Left ventricle myocardium inferior (tissue), 1 donor: ENCODE measurements around the gene BPGM. TPM values are rescaled to one million over a fixed set of nuclear protein-coding genes. Genes with fewer than 3 reads are reported as not detected.

Source experiments
- DNase-seq: peaks from one replicate; pipeline ENCODE4 v3.0.0-alpha.2; 2020
- H3K27ac ChIP-seq: fragments of 200-600 bp; replicated peaks from 2 replicates; pipeline ENCODE4 v1.8.0; 2021
- H3K27me3 ChIP-seq: fragments of 200-600 bp; 2 replicates; pipeline ENCODE4 v1.8.0; 2021; ENCODE audit warnings: low read depth
- H3K36me3 ChIP-seq: fragments of 200-600 bp; 2 replicates; pipeline ENCODE4 v1.8.0; 2021
- H3K4me1 ChIP-seq: fragments of 200-600 bp; 2 replicates; pipeline ENCODE4 v1.8.0; 2021
- H3K4me3 ChIP-seq: fragments of 200-600 bp; 2 replicates; pipeline ENCODE4 v1.8.0; 2021; ENCODE audit warnings: mild to moderate bottlenecking, moderate library complexity
- H3K9me3 ChIP-seq: fragments of 200-600 bp; replicated peaks from 2 replicates; pipeline ENCODE4 v1.8.0; 2021
- CTCF ChIP-seq: fragments of 200-600 bp; IDR thresholded peaks from 2 replicates; pipeline ENCODE4 v1.8.0; 2021; ENCODE audit warnings: antibody characterized with exemption, mild to moderate bottlenecking, borderline replicate concordance
- intact Hi-C: fragments of 100-400 bp; cut with micrococcal nuclease; formaldehyde crosslinking; loops from one replicate; pipeline ENCODE4 v1.11.0; 2022
- total RNA-seq: library from RNA; stranded (reverse); fragmentation: NEBNext Ultra II Directional; extraction: Animal tissue kit (Norgen Biotek cat#: 25700); gene quantifications from one replicate; pipeline ENCODE4 v1.2.1, GENCODE V29; 2021
- donor health status: DM: no; HTN: yes; CAD: no; lungs with severe emphysema.

The BPGM gene
- total RNA-seq, 1 donor from 2014 or later, result 13.9 TPM

- peaks cover 25% of the 10 kb centered on the region for H3K27me3 ChIP-seq
- no peak for TF ChIP-seq CTCF
- H3K36me3 ChIP-seq, result no peaks in the 10 kb centered on the region
- H3K4me1 ChIP-seq, result peaks cover 6% of the 10 kb centered on the region
- intact Hi-C loops, result no loop called here
- H3K9me3 ChIP-seq, result no peaks in the 10 kb centered on the region
- no peak overlapping the region for H3K4me3 ChIP-seq
- H3K27ac ChIP-seq, result no peak overlapping the region
- DNase-seq, result no peak
These were observed 26.9 kb upstream of the BPGM start for GRCh38 chr7:134619627-134620331.

GRCh38 chr7:134622303-134622995 lies 24.2 kb upstream of the BPGM start:
- DNase-seq, result no peak
- H3K36me3 ChIP-seq, result no peaks in the 10 kb centered on the region
- peaks cover 6% of the 10 kb centered on the region for H3K4me1 ChIP-seq
- H3K4me3 ChIP-seq, result no peak overlapping the region
- intact Hi-C loops, result no loop called here
- peaks cover 40% of the 10 kb centered on the region for H3K27me3 ChIP-seq
- no peaks in the 10 kb centered on the region for H3K9me3 ChIP-seq
- no peak for TF ChIP-seq CTCF
- no peak overlapping the region for H3K27ac ChIP-seq

GRCh38 chr7:134623193-134623592 lies 23.5 kb upstream of the BPGM start:
- Histone ChIP-seq H3K9me3 (no peaks in the 10 kb centered on the region), H3K4me3 (no peak overlapping the region), H3K27ac (no peak overlapping the region), H3K36me3 (no peaks in the 10 kb centered on the region), H3K27me3 (peaks cover 44% of the 10 kb centered on the region), H3K4me1 (peaks cover 6% of the 10 kb centered on the region)
- no peak for TF ChIP-seq CTCF
- no peak for DNase-seq
- intact Hi-C loops, result no loop called here

GRCh38 chr7:134625550-134625949 lies 21.1 kb upstream of the BPGM start:
- H3K9me3 ChIP-seq, result no peaks in the 10 kb centered on the region

More at GRCh38 chr7:134625550-134625949, 21.1 kb upstream of the BPGM start:
- no peak for DNase-seq
- H3K27ac ChIP-seq, result no peak overlapping the region
- TF ChIP-seq CTCF, result no peak
- peaks cover 44% of the 10 kb centered on the region for H3K27me3 ChIP-seq
- no peaks in the 10 kb centered on the region for H3K36me3 ChIP-seq
- no peaks in the 10 kb centered on the region for H3K4me1 ChIP-seq
- no peak overlapping the region for H3K4me3 ChIP-seq
- intact Hi-C loops, result no loop called here
